MCF 10A (cell line): Measurements from ENCODE around the gene COL27A1. TPM values are rescaled to one million over a fixed set of nuclear protein-coding genes. Genes with fewer than 3 reads are reported as not detected.

Experiments
- BruUV-seq: library from RNA; stranded (reverse); fragments of 400-500 nt; replicated peaks from 2 replicates; lab custom pipeline; 2021; lab: Mats Ljungman, UMichigan
- CTCF ChIA-PET: fragments of 300-600 bp; sonication (Branson Sonifier 250); formaldehyde crosslinking; extraction: SDS; loops from one replicate; lab custom pipeline; 2021; ENCODE audit warnings: antibody characterized with exemption, inconsistent platforms; lab: Yijun Ruan, JAX
- POLR2A ChIA-PET: fragments of 300-600, 350-650 bp; sonication (Branson Sonifier 250); formaldehyde crosslinking; extraction: SDS; loops from one replicate; lab custom pipeline; 2020; ENCODE audit warnings: antibody characterized with exemption, inconsistent platforms; lab: Yijun Ruan, JAX
- DNase-seq: peaks from one replicate; pipeline ENCODE4 v3.0.0-alpha.2; 2018; ENCODE audit not compliant: unreplicated experiment
- H3K27ac Mint-ChIP-seq: one replicate; pipeline ENCODE4 v1.8.0; 2022; ENCODE audit warnings: mild to moderate bottlenecking, low read depth, mixed read lengths; ENCODE audit not compliant: unreplicated experiment
- H3K27me3 Mint-ChIP-seq: one replicate; pipeline ENCODE4 v1.8.0; 2022; ENCODE audit warnings: mixed read lengths; ENCODE audit not compliant: insufficient read depth, unreplicated experiment
- H3K36me3 Mint-ChIP-seq: one replicate; pipeline ENCODE4 v1.8.0; 2022; ENCODE audit warnings: mild to moderate bottlenecking, moderate library complexity, mixed read lengths; ENCODE audit not compliant: insufficient read depth, unreplicated experiment
- H3K4me1 Mint-ChIP-seq: one replicate; pipeline ENCODE4 v1.8.0; 2022; ENCODE audit warnings: mixed read lengths; ENCODE audit not compliant: insufficient read depth, unreplicated experiment
- H3K4me3 Mint-ChIP-seq: one replicate; pipeline ENCODE4 v1.8.0; 2022; ENCODE audit warnings: mild to moderate bottlenecking, moderate library complexity, mixed read lengths; ENCODE audit not compliant: unreplicated experiment
- H3K9me3 Mint-ChIP-seq: one replicate; pipeline ENCODE4 v1.8.0; 2022; ENCODE audit warnings: mixed read lengths; ENCODE audit not compliant: unreplicated experiment
- CTCF ChIP-seq: fragments of 200-600 bp; IDR thresholded peaks from one replicate; pipeline ENCODE4 v1.8.0; 2022; ENCODE audit warnings: antibody characterized with exemption, mild to moderate bottlenecking; ENCODE audit not compliant: unreplicated experiment
- intact Hi-C: fragments of 100-400 bp; cut with micrococcal nuclease; formaldehyde crosslinking; loops from 2 replicates; pipeline ENCODE4 v1.14.1; 2022
- total RNA-seq: library from RNA; stranded (reverse); gene quantifications from 2 replicates; pipeline ENCODE4 v1.2.3, GENCODE V29; 2022

Gene COL27A1
- total RNA-seq, 1 experiment from 2014 or later: 2.9 TPM

DNA sequence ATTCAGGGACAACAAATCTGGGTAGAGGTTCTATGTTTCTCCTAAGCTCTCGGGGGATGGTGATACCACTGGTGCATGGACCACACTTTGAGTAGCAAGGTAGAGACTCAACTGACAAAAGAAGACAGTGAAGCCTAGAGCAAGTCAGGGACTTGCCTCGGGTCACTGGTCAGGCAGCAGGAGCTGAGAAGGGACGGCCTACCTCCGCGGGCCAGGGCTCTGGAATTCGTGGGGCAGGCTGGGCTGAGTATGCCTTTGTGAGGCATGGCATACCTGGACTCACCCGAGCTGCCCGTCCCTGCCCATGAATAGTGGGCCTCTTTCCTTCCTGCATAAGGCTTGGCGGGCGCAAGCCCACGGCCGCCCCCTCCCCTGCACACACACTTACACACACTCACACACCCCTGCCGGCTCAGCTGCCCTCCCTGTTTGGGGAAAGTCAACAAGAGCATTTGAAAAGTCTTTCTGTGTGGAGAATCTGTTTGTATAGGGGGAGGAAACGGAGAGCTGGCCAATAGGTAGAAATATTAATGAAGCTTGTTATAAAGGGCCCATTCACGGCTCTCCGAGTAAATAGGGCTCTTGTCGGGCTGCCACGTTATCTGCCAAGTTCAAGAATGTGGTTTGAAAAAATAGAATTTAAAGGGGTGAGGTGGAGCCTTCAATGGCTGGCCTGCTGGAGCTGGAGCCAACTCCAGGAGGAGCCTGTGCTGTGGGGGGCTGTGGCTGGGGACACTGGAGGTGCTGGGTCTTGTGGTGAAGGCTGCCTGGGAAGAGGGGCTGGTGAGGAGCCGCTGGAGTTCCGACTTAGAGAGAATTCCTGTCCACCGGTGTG is 37.1 kb upstream of the COL27A1 start:
- TF ChIP-seq CTCF: no peak
- POLR2A ChIA-PET: interaction anchor here (0.6 kb wide), 1 partner anchor 161 kb away, joined by 3 read pairs; no protein-coding TSS in a partner anchor
- no TSS peak for BruUV-seq
- no peak overlapping the region for H3K27ac Mint-ChIP-seq
- peaks cover 7% of the 10 kb centered on the region for H3K9me3 Mint-ChIP-seq
- no peak for DNase-seq
- CTCF ChIA-PET: interaction anchor here (0.7 to 1.8 kb wide), 3 partner anchors 10 to 173 kb away, joined by 3 to 12 read pairs (median 4); no protein-coding TSS in a partner anchor
- H3K4me3 Mint-ChIP-seq: no peak overlapping the region
- H3K4me1 Mint-ChIP-seq: no peaks in the 10 kb centered on the region
- intact Hi-C loops: no loop called here
- peaks cover 50% of the 10 kb centered on the region for H3K27me3 Mint-ChIP-seq
- H3K36me3 Mint-ChIP-seq: no peaks in the 10 kb centered on the region

DNA sequence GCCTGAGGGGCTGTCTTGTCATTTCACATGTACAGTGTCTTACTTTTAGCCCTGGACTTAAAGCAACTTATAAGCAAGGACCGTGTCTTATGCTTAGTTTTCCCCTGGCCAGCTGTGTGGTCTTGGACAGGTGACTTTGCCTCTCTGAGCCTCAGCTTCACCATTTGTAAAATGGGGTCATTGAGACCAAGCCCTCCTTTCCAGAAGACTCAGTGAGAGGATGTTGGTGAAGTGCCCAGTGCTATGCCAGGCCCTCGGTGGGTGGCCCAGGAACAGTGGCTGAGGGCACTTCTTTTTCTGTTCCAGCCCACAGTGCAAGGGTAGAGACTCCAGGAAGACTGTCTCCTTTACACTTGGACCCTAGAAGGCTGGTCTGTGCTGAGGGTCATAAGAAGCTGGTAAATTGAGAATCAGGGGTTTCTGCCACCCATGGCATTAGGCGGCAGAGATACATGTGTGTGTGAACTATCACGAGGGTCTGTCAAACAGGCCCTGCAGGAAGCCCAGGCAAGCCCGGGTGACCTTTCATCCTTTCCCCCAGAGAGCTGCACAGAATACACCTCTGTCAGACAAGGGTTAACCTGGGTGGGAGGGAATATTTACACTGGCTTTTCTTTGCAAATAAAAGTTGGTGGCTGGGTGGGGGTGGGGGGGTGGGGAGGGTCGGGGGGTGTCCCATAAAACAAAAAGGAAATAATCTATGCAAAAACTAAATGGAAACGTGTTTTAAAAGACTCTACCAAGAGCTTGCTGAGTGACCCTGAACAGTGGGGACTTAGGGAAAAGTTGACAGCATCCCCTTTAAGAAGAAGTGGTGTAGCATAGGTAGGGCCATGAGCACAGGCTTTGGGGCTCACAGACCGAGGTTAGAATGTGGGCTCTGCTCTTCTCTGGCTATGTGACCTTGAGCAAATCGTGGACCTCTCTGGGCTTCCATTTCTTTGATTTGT is 35.8 kb upstream of the COL27A1 start:
- BruUV-seq: no TSS peak
- H3K9me3 Mint-ChIP-seq: peaks cover 7% of the 10 kb centered on the region
- POLR2A ChIA-PET: no interaction called here
- H3K27ac Mint-ChIP-seq: no peak overlapping the region
- CTCF ChIA-PET: interaction anchor here (1.8 kb wide), 1 partner anchor 12 kb away, joined by 12 read pairs; no protein-coding TSS in a partner anchor
- H3K4me3 Mint-ChIP-seq: no peak overlapping the region
- DNase-seq: no peak
- H3K4me1 Mint-ChIP-seq: no peaks in the 10 kb centered on the region
- H3K36me3 Mint-ChIP-seq: no peaks in the 10 kb centered on the region
- intact Hi-C loops: no loop called here
- no peak for TF ChIP-seq CTCF
- peaks cover 37% of the 10 kb centered on the region for H3K27me3 Mint-ChIP-seq

GRCh38 chr9:114120192-114121014 is 34.9 kb upstream of the COL27A1 start:
- Mint-ChIP-seq H3K27me3 (peaks cover 35% of the 10 kb centered on the region), H3K4me1 (no peaks in the 10 kb centered on the region), H3K9me3 (peaks cover 7% of the 10 kb centered on the region), H3K27ac (no peak overlapping the region), H3K36me3 (no peaks in the 10 kb centered on the region), H3K4me3 (no peak overlapping the region)
- CTCF ChIA-PET: interaction anchor here (1.0 kb wide), 1 partner anchor 8 kb away, joined by 3 read pairs; no protein-coding TSS in a partner anchor
- no peak for DNase-seq
- POLR2A ChIA-PET: no interaction called here
- BruUV-seq: no TSS peak
- no peak for TF ChIP-seq CTCF
- intact Hi-C loops: no loop called here
